Endothelial cell of umbilical vein (primary cell): ENCODE data around the gene ACSF3. TPM values are rescaled to one million over a fixed set of nuclear protein-coding genes. Genes with fewer than 3 reads are reported as not detected.

ENCODE experiments used
- BruUV-seq: library from RNA; stranded (reverse); fragments of 400-500 nt; replicated peaks from 2 replicates; lab custom pipeline; 2021; lab: Mats Ljungman, UMichigan
- CTCF ChIA-PET: fragments of 300-600, 350-600 bp; sonication (Branson Sonifier 250); formaldehyde crosslinking; loops from one replicate; lab custom pipeline; 2021; ENCODE audit warnings: antibody characterized with exemption, inconsistent platforms; lab: Charles Lee
- POLR2A ChIA-PET: fragments of 300-600, 350-600 bp; sonication (Branson Sonifier 250); formaldehyde crosslinking; loops from one replicate; lab custom pipeline; 2021; ENCODE audit warnings: antibody characterized with exemption, inconsistent platforms; lab: Charles Lee
- DNase-seq: peaks from one replicate; pipeline ENCODE4 v3.0.0-alpha.2; 2011; ENCODE audit warnings: low read depth, low spot score
- FAIRE-seq: peaks from 2 replicates; lab custom pipeline; 2011; peaks lifted over from hg19 to GRCh38; lab: Jason Lieb, UNC
- H2AFZ ChIP-seq: 2 replicates; pipeline ENCODE4 v1.6.0; 2012; ENCODE audit warnings: low read depth, low read length, control low read depth, inconsistent platforms
- H3K27ac ChIP-seq: 2 replicates; pipeline ENCODE4 v1.5.1; 2011; ENCODE audit warnings: low read depth, mild to moderate bottlenecking, control low read depth, low read length, moderate library complexity; ENCODE audit not compliant: insufficient read depth
- H3K27me3 ChIP-seq, 2 experiments: 2 replicates each; pipeline versions ENCODE4 v1.6.0 to v1.6.1; 2011; ENCODE audit warnings: low read length in 2 of 2, mixed read lengths in 1 of 2; ENCODE audit not compliant: control insufficient read depth in 2 of 2, insufficient read depth in 2 of 2
- H3K36me3 ChIP-seq, 2 experiments: 2 replicates in 1 of 2; 3 replicates in 1 of 2; pipeline ENCODE4 v1.5.1; 2011; ENCODE audit warnings: low read length in 2 of 2, mild to moderate bottlenecking in 1 of 2, moderate library complexity in 1 of 2; ENCODE audit not compliant: control insufficient read depth in 2 of 2, insufficient read depth in 2 of 2; ENCODE audit errors: extremely low read depth in 1 of 2
- H3K4me1 ChIP-seq: 3 replicates; pipeline ENCODE4 v1.5.1; 2011; ENCODE audit warnings: mild to moderate bottlenecking, low read length; ENCODE audit not compliant: control insufficient read depth, insufficient read depth; ENCODE audit errors: extremely low read depth
- H3K4me2 ChIP-seq: 2 replicates; pipeline ENCODE4 v1.6.1; 2011; ENCODE audit warnings: low read length, control low read depth, mixed read lengths; ENCODE audit not compliant: insufficient read depth
- H3K4me3 ChIP-seq, 3 experiments: fragments of 200-600 bp in 1 of 3; sonication (generic), shearing (Covaris generic) in 1 of 3; replicated peaks in 1 of 3; 2 replicates each; pipeline ENCODE4 v1.5.1; 2011 to 2016; ENCODE audit warnings: control low read depth in 3 of 3, low read length in 3 of 3, mild to moderate bottlenecking in 2 of 3, inconsistent platforms in 1 of 3, low read depth in 1 of 3, moderate library complexity in 1 of 3; ENCODE audit not compliant: insufficient read depth in 1 of 3
- H3K79me2 ChIP-seq: 2 replicates; pipeline ENCODE4 v1.6.0; 2012; ENCODE audit warnings: low read length, inconsistent platforms; ENCODE audit not compliant: control insufficient read depth, insufficient read depth
- H3K9ac ChIP-seq: replicated peaks from 2 replicates; pipeline ENCODE3; 2011; ENCODE audit warnings: low read length, control low read depth; ENCODE audit not compliant: insufficient read depth; ENCODE audit errors: extremely low read depth
- H3K9me1 ChIP-seq: replicated peaks from 3 replicates; pipeline ENCODE4 v1.6.0; 2011; ENCODE audit warnings: mild to moderate bottlenecking, low read length; ENCODE audit not compliant: control insufficient read depth, insufficient read depth; ENCODE audit errors: extremely low read depth
- H3K9me3 ChIP-seq: replicated peaks from 2 replicates; pipeline ENCODE4 v1.5.1; 2012; ENCODE audit warnings: low read length, inconsistent platforms; ENCODE audit not compliant: control insufficient read depth, insufficient read depth
- H4K20me1 ChIP-seq: replicated peaks from 2 replicates; pipeline ENCODE3; 2011; ENCODE audit warnings: mild to moderate bottlenecking, low read length; ENCODE audit not compliant: control insufficient read depth, insufficient read depth; ENCODE audit errors: extremely low read depth
- CTCF ChIP-seq, 2 donors: IDR thresholded peaks; 1 replicate in 1 of 2; 2 replicates in 1 of 2; pipeline ENCODE4 v1.5.1; 2011; ENCODE audit warnings: low read length in 2 of 2, mild to moderate bottlenecking in 2 of 2, moderate library complexity in 2 of 2, control low read depth in 1 of 2, inconsistent platforms in 1 of 2, low read depth in 1 of 2; ENCODE audit not compliant: insufficient read depth in 1 of 2; ENCODE audit errors: extremely low read depth in 1 of 2
- EZH2 ChIP-seq: IDR thresholded peaks from 2 replicates; pipeline ENCODE4 v1.6.1; 2012; ENCODE audit warnings: borderline replicate concordance, low read depth, mild to moderate bottlenecking, moderate library complexity, low read length, inconsistent platforms; ENCODE audit not compliant: severe bottlenecking
- FOS ChIP-seq: IDR thresholded peaks from 2 replicates; pipeline ENCODE4 v1.6.1; 2011; ENCODE audit warnings: mild to moderate bottlenecking, low read length, moderate library complexity, borderline replicate concordance; ENCODE audit not compliant: insufficient read depth
- GATA2 ChIP-seq: IDR thresholded peaks from 2 replicates; pipeline ENCODE4 v1.7.0; 2011; ENCODE audit warnings: low read depth, mild to moderate bottlenecking, moderate library complexity, mixed read lengths, low read length; ENCODE audit not compliant: insufficient read length, insufficient read depth
- JUN ChIP-seq: IDR thresholded peaks from 2 replicates; pipeline ENCODE4 v1.6.1; 2011; ENCODE audit warnings: borderline replicate concordance, low read depth; ENCODE audit not compliant: insufficient read length, insufficient read depth
- MAX ChIP-seq: IDR thresholded peaks from 2 replicates; pipeline ENCODE4 v1.6.1; 2011; ENCODE audit not compliant: insufficient read depth, insufficient read length
- MYC ChIP-seq: IDR thresholded peaks from one replicate; pipeline ENCODE4 v1.6.1; 2011; ENCODE audit warnings: mild to moderate bottlenecking, low read depth, low read length
- POLR2A ChIP-seq: IDR thresholded peaks from 2 replicates; pipeline ENCODE4 v1.6.1; 2012; ENCODE audit warnings: low read depth, mild to moderate bottlenecking, control low read depth, low read length
- POLR2AphosphoS5 ChIP-seq: IDR thresholded peaks from 2 replicates; pipeline ENCODE4 v1.6.1; 2012; ENCODE audit warnings: low read depth, mild to moderate bottlenecking, control low read depth, low read length, moderate library complexity; ENCODE audit not compliant: insufficient read depth
- dilution Hi-C: fragments of 300-500 bp; cut with MboI; formaldehyde crosslinking; loops from one replicate; pipeline ENCODE4 v1.15.0; 2019; ENCODE audit warnings: low sequenced_read_pairs; ENCODE audit not compliant: extremely low pct_ligation_motif_present
- intact Hi-C: fragments of 100-400 bp; cut with micrococcal nuclease; formaldehyde crosslinking; loops from one replicate; pipeline ENCODE4 v1.10.0; 2022
- polyA plus RNA-seq, 4 experiments: library from polyadenylated mRNA; depleted of rRNA in 3 of 4; stranded (reverse) in 3 of 4; unstranded in 1 of 4; fragments of >200 nt; gene quantifications; 2 replicates each; pipeline versions ENCODE4 v1.2.1 to v1.2.3, GENCODE V29; 2011 to 2012; ENCODE audit warnings: missing spikeins in 1 of 4
- total RNA-seq: library from RNA; stranded (reverse); gene quantifications from 2 replicates; pipeline ENCODE4 v1.2.3, GENCODE V29; 2021

The ACSF3 gene
- total and polyA plus RNA-seq, 2 donors (not counting 3 experiments of a cell fraction or from before 2014, with no cell fraction given) = 18.6 to 33.2 TPM

DNA sequence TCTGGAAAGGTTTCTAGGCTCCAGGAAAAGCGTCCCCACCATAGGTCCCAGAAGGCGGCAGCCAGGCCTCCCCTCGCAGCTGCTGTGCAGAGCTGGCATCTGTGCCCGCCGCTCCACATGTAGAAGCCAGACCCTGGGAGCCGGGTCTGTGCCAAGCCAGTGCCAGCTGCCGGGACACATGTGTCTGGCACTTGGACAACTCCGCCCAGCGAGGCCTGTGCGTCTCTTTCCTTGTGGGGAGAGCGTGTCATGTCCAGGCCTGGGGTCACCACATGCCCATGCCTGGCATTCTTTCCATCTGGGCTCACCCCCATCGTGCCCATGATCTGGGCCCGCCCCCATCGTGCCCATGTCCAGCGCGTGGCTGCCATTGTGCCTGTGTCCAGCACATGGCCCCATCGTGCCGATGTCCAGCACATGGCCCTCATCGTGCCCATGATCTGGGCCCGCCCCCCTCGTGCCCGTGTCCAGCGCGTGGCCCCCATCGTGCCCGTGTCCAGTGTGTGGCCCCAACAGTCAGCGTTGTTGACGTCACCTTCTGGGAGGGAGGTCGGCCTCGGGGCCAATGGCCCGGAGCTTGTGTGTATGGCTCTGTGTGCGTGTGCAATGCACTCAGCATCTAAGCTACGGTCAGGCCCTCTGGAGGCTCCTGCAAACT, 13.3 kb upstream of the ACSF3 start:
- FAIRE-seq (no peak), DNase-seq (no peak)
- ChIA-PET POLR2A (no interaction called here), CTCF (no interaction called here)
- no peak overlapping the region for H3K4me2 ChIP-seq
- H3K4me3 ChIP-seq = no peak overlapping the region
- dilution Hi-C loops = no loop called here
- no peaks in the 10 kb centered on the region for H3K27me3 ChIP-seq
- BruUV-seq = no TSS peak
- H3K9me1 ChIP-seq = no peaks in the 10 kb centered on the region
- intact Hi-C loops = no loop called here
- H4K20me1 ChIP-seq = no peaks in the 10 kb centered on the region
- no peak overlapping the region for H3K9ac ChIP-seq
- H3K36me3 ChIP-seq = no peaks in the 10 kb centered on the region
- no peak overlapping the region for H2AFZ ChIP-seq
- TF ChIP-seq POLR2AphosphoS5 = no peak
- TF ChIP-seq CTCF (IDR thresholded peaks at IDR 0.05; ENCODE audit: extremely low read depth in 1 of 2, insufficient read depth in 1 of 2, low read depth in 1 of 2, low read length in 2 of 2) = no peak
- TF ChIP-seq POLR2A = no peak
- no peaks in the 10 kb centered on the region for H3K4me1 ChIP-seq
- H3K27ac ChIP-seq = no peak overlapping the region
- H3K79me2 ChIP-seq = no peaks in the 10 kb centered on the region
- H3K9me3 ChIP-seq = no peaks in the 10 kb centered on the region

- H3K27ac ChIP-seq = no peak overlapping the region
- POLR2A ChIA-PET = no interaction called here
- no peak overlapping the region for H3K4me3 ChIP-seq
- TF ChIP-seq POLR2AphosphoS5 (no peak), CTCF (IDR thresholded peaks at IDR 0.05; ENCODE audit: extremely low read depth in 1 of 2, insufficient read depth in 1 of 2, low read depth in 1 of 2, low read length in 2 of 2) (no peak), EZH2 (no peak), FOS (no peak), MAX (no peak), JUN (no peak), MYC (no peak), GATA2 (no peak), POLR2A (no peak)
- H3K4me1 ChIP-seq = no peaks in the 10 kb centered on the region
- H3K36me3 ChIP-seq = no peaks in the 10 kb centered on the region
- H2AFZ ChIP-seq = no peak overlapping the region
- no peaks in the 10 kb centered on the region for H3K9me3 ChIP-seq
- H3K9me1 ChIP-seq = no peaks in the 10 kb centered on the region
- no peak for FAIRE-seq
- no peak overlapping the region for H3K9ac ChIP-seq
- no peak overlapping the region for H3K4me2 ChIP-seq
- no peaks in the 10 kb centered on the region for H4K20me1 ChIP-seq
- BruUV-seq = no TSS peak
- CTCF ChIA-PET = no interaction called here
- H3K27me3 ChIP-seq = no peaks in the 10 kb centered on the region
- no peak for DNase-seq
- dilution Hi-C loops = no loop called here
- H3K79me2 ChIP-seq = no peaks in the 10 kb centered on the region
- intact Hi-C loops = no loop called here
Observed at GRCh38 chr16:89081556-89081955, 12.1 kb upstream of the ACSF3 start.
